PC-9 (cell line): Measurements from ENCODE around the gene DOCK9. TPM values are rescaled to one million over a fixed set of nuclear protein-coding genes. Genes with fewer than 3 reads are reported as not detected.

Experiments
- BruUV-seq: library from RNA; stranded (reverse); fragments of 400-500 nt; replicated peaks from 2 replicates; lab custom pipeline; 2021; lab: Mats Ljungman, UMichigan
- CTCF ChIA-PET: fragments of 300-600 bp; sonication (Branson Sonifier 250); formaldehyde crosslinking; loops from one replicate; lab custom pipeline; 2022; ENCODE audit warnings: antibody characterized with exemption; lab: Charles Lee
- POLR2A ChIA-PET: fragments of 300-600 bp; sonication (Branson Sonifier 250); formaldehyde crosslinking; loops from one replicate; lab custom pipeline; 2022; ENCODE audit warnings: antibody characterized with exemption; ENCODE audit not compliant: unreplicated experiment; lab: Charles Lee
- DNase-seq, 2 experiments: peaks; one replicate each; pipeline versions ENCODE4 v3.0.0 to v3.0.0-alpha.2; 2015 to 2022; ENCODE audit warnings: mixed read lengths in 1 of 2
- H2AFZ ChIP-seq: fragments of 200-600 bp; sonication (generic); 2 replicates; pipeline ENCODE4 v1.8.1; 2017; ENCODE audit warnings: antibody characterized with exemption
- H3F3A ChIP-seq: fragments of 200-600 bp; sonication (generic); 2 replicates; pipeline ENCODE4 v1.8.1; 2017; ENCODE audit warnings: antibody characterized with exemption, mild to moderate bottlenecking, low read depth; ENCODE audit not compliant: insufficient read depth
- H3K27ac ChIP-seq: fragments of 200-600 bp; sonication (generic); 2 replicates; pipeline ENCODE4 v1.6.1; 2016; ENCODE audit warnings: mixed run types
- H3K27me3 ChIP-seq: fragments of 200-600 bp; sonication (generic); 2 replicates; pipeline ENCODE4 v1.6.1; 2016; ENCODE audit warnings: low read depth, mixed run types; ENCODE audit not compliant: insufficient read depth
- H3K36me3 ChIP-seq: fragments of 200-600 bp; sonication (generic); 2 replicates; pipeline ENCODE4 v1.6.1; 2016; ENCODE audit warnings: low read depth, mixed run types
- H3K4me1 ChIP-seq: fragments of 200-600 bp; sonication (generic); replicated peaks from 2 replicates; pipeline ENCODE4 v1.6.1; 2016; ENCODE audit warnings: mixed run types; ENCODE audit not compliant: insufficient read depth
- H3K4me2 ChIP-seq: fragments of 200-600 bp; sonication (generic); 2 replicates; pipeline ENCODE4 v1.6.1; 2017; ENCODE audit warnings: mixed run types
- H3K4me3 ChIP-seq: fragments of 200-600 bp; sonication (generic); 2 replicates; pipeline ENCODE4 v1.6.1; 2016; ENCODE audit warnings: mixed run types
- H3K79me2 ChIP-seq: fragments of 200-600 bp; sonication (generic); 2 replicates; pipeline ENCODE4 v1.6.1; 2017; ENCODE audit warnings: low read depth, mixed run types
- H3K9me2 ChIP-seq: fragments of 200-600 bp; sonication (generic); 2 replicates; pipeline ENCODE4 v1.8.1; 2017; ENCODE audit warnings: mild to moderate bottlenecking; ENCODE audit not compliant: insufficient read depth
- H3K9me3 ChIP-seq: fragments of 200-600 bp; sonication (generic); 2 replicates; pipeline ENCODE4 v1.8.1; 2016; ENCODE audit warnings: low read depth; ENCODE audit not compliant: insufficient read depth
- H4K20me1 ChIP-seq: fragments of 200-600 bp; sonication (generic); 2 replicates; pipeline ENCODE4 v1.8.1; 2017; ENCODE audit not compliant: insufficient read depth
- EZH2 ChIP-seq: fragments of 200-600 bp; sonication (generic); IDR thresholded peaks from 2 replicates; pipeline ENCODE4 v1.8.0; 2017; ENCODE audit warnings: antibody characterized with exemption, low read depth
- intact Hi-C: fragments of 100-400 bp; cut with micrococcal nuclease; formaldehyde crosslinking; loops from one replicate; pipeline ENCODE4 v1.10.0; 2022; ENCODE audit not compliant: unreplicated experiment
- total RNA-seq: library from RNA; stranded (reverse); gene quantifications from 2 replicates; pipeline ENCODE4 v1.2.3, GENCODE V29; 2021
- TF ChIP-seq, protein P1 (sequence below): fragments of 200-600 bp; sonication (generic); conservative IDR thresholded peaks from 2 replicates; pipeline ENCODE4 v1.6.1; 2017; ENCODE audit warnings: mixed run types, antibody characterized with exemption, mild to moderate bottlenecking, moderate library complexity

The DOCK9 gene
- total RNA-seq, 1 experiment from 2014 or later, result 69.5 TPM

DNA sequence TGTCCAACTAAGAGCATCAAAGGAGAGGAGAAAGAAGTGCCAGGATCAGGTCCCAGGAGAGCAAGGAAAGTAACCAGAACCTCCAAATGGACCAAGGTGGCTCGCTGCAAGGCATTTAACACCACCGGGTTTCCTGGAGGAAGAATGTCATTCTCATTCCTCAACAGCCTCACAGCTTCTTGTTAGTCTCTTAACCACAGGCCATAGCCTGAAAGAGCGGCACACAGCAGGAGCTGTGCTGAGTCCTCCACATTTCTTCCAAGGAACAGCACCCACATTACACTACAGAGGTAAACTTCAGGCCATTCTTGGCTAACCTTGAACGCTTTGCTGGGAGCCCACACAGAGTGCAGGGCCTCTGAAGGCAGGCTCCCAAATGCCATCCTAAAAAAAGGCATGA lies 23.6 kb downstream of the DOCK9 start:
- 0 out of 2 replicates have a peak, but pooled peaks cover 10% of the 10 kb centered on the region for H3K79me2 ChIP-seq
- no peaks in the 10 kb centered on the region for H3F3A ChIP-seq
- no peak for DNase-seq
- no TSS peak for BruUV-seq
- TF ChIP-seq, protein P1, sequence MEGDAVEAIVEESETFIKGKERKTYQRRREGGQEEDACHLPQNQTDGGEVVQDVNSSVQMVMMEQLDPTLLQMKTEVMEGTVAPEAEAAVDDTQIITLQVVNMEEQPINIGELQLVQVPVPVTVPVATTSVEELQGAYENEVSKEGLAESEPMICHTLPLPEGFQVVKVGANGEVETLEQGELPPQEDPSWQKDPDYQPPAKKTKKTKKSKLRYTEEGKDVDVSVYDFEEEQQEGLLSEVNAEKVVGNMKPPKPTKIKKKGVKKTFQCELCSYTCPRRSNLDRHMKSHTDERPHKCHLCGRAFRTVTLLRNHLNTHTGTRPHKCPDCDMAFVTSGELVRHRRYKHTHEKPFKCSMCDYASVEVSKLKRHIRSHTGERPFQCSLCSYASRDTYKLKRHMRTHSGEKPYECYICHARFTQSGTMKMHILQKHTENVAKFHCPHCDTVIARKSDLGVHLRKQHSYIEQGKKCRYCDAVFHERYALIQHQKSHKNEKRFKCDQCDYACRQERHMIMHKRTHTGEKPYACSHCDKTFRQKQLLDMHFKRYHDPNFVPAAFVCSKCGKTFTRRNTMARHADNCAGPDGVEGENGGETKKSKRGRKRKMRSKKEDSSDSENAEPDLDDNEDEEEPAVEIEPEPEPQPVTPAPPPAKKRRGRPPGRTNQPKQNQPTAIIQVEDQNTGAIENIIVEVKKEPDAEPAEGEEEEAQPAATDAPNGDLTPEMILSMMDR, result no peak
- TF ChIP-seq EZH2, result no peak
- H3K4me1 ChIP-seq, result no peaks in the 10 kb centered on the region
- ChIA-PET POLR2A (no interaction called here), CTCF (no interaction called here)
- H3K27me3 ChIP-seq, result no peaks in the 10 kb centered on the region
- H3K36me3 ChIP-seq, result no peaks in the 10 kb centered on the region
- H3K4me3 ChIP-seq, result no peak overlapping the region
- no peak overlapping the region for H3K27ac ChIP-seq
- H3K9me2 ChIP-seq, result no peaks in the 10 kb centered on the region
- no peak overlapping the region for H3K4me2 ChIP-seq
- H3K9me3 ChIP-seq, result no peaks in the 10 kb centered on the region
- no peaks in the 10 kb centered on the region for H4K20me1 ChIP-seq
- intact Hi-C loops, result no loop called here
- no peak overlapping the region for H2AFZ ChIP-seq

DNA sequence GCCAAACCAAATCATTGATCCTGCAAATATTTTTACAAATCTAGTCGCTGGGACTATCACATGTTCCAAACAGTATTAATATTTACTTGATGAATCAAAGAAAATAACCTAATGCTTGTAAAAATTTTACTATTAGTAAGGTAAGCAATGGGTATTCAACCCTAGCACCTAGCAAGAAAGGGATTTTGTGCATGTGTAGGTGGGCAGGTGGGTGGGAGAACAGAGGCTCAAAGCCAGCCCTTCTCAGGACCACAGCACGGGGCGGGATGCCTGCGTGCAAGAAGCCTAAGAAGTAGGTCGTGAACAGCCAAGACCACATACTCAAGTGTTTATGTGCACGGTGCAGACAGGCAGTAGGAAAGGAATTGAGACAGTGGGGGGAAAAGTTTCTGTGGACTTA lies 26.6 kb downstream of the DOCK9 start:
- 0 out of 2 replicates have a peak, but pooled peaks cover 10% of the 10 kb centered on the region for H3K79me2 ChIP-seq
- H3K27me3 ChIP-seq, result no peaks in the 10 kb centered on the region
- H3K9me3 ChIP-seq, result no peaks in the 10 kb centered on the region
- H3K27ac ChIP-seq, result no peak overlapping the region
- H3K4me1 ChIP-seq, result no peaks in the 10 kb centered on the region
- H3K9me2 ChIP-seq, result no peaks in the 10 kb centered on the region
- ChIA-PET CTCF (no interaction called here), POLR2A (no interaction called here)
- no peaks in the 10 kb centered on the region for H3K36me3 ChIP-seq
- no peaks in the 10 kb centered on the region for H3F3A ChIP-seq
- intact Hi-C loops, result no loop called here
- H4K20me1 ChIP-seq, result no peaks in the 10 kb centered on the region
- TF ChIP-seq EZH2, result no peak
- TF ChIP-seq, protein P1, result no peak
- H3K4me2 ChIP-seq, result no peak overlapping the region
- no peak overlapping the region for H2AFZ ChIP-seq
- BruUV-seq, result no TSS peak
- H3K4me3 ChIP-seq, result no peak overlapping the region
- DNase-seq, result no peak

DNA sequence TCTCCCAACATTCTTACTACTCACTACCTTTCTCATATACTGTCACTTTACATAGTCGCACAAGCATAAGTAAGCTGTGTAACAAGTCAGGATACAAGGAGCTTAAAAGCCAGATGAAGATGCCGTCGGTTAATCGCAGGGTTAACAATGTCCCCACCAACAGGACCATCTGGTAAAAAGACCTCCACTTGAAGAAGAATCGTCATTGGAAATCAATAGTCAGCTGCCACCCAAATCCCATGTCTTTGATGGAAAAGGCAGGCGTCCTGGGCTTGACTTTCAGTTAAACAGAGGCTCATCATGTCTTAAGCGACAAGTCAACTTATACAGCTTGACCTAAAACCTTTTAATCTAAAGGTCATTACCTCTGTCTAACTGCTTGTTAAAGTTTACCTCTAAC lies 27.2 kb downstream of the DOCK9 start:
- Histone ChIP-seq H3K9me2 (no peaks in the 10 kb centered on the region), H2AFZ (no peak overlapping the region), H3F3A (no peaks in the 10 kb centered on the region), H3K79me2 (0 out of 2 replicates have a peak, but pooled peaks cover 5% of the 10 kb centered on the region), H3K4me3 (no peak overlapping the region), H3K36me3 (no peaks in the 10 kb centered on the region), H3K4me2 (no peak overlapping the region), H3K4me1 (no peaks in the 10 kb centered on the region), H3K27me3 (no peaks in the 10 kb centered on the region), H3K27ac (no peak overlapping the region), H3K9me3 (no peaks in the 10 kb centered on the region), H4K20me1 (no peaks in the 10 kb centered on the region)
- no peak for TF ChIP-seq EZH2
- TF ChIP-seq, protein P1, result no peak
- intact Hi-C loops, result no loop called here
- ChIA-PET CTCF (no interaction called here), POLR2A (no interaction called here)
- BruUV-seq, result no TSS peak
- DNase-seq, result no peak
